ENCODE results near the gene ASIC4. TPM values are rescaled to one million over a fixed set of nuclear protein-coding genes. Genes with fewer than 3 reads are reported as not detected.

Gene ASIC4
- total RNA-seq, 1 experiment from 2014 or later = 0.79 TPM

GRCh38 chr2:219480004-219480403 lies 34.3 kb upstream of the ASIC4 start (continued):
- TF ChIP-seq SOX15 (CRISPR knock-in tag; IDR thresholded peaks at IDR 0.05) (no peak), ZNF138 (CRISPR knock-in tag; conservative IDR thresholded peaks at IDR 0.05) (no peak), HMGA2 (CRISPR knock-in tag; IDR thresholded peaks at IDR 0.05) (no peak), ZNF532 (CRISPR knock-in tag; IDR thresholded peaks at IDR 0.05; ENCODE audit: borderline replicate concordance) (no peak), ERG (CRISPR knock-in tag; IDR thresholded peaks at IDR 0.05) (no peak), ZNF263 (CRISPR knock-in tag; IDR thresholded peaks at IDR 0.05; ENCODE audit: low read depth) (no peak), ZNF396 (CRISPR knock-in tag; IDR thresholded peaks at IDR 0.05; ENCODE audit: borderline replicate concordance) (no peak), GABPB1 (CRISPR knock-in tag; IDR thresholded peaks at IDR 0.05) (no peak), ATF3 (CRISPR knock-in tag; conservative IDR thresholded peaks at IDR 0.05) (no peak)
- TF ChIP-seq, protein P1, sequence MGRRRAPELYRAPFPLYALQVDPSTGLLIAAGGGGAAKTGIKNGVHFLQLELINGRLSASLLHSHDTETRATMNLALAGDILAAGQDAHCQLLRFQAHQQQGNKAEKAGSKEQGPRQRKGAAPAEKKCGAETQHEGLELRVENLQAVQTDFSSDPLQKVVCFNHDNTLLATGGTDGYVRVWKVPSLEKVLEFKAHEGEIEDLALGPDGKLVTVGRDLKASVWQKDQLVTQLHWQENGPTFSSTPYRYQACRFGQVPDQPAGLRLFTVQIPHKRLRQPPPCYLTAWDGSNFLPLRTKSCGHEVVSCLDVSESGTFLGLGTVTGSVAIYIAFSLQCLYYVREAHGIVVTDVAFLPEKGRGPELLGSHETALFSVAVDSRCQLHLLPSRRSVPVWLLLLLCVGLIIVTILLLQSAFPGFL (CRISPR knock-in tag; IDR thresholded peaks at IDR 0.05; ENCODE audit: borderline replicate concordance) = no peak
- TF ChIP-seq, protein P2, sequence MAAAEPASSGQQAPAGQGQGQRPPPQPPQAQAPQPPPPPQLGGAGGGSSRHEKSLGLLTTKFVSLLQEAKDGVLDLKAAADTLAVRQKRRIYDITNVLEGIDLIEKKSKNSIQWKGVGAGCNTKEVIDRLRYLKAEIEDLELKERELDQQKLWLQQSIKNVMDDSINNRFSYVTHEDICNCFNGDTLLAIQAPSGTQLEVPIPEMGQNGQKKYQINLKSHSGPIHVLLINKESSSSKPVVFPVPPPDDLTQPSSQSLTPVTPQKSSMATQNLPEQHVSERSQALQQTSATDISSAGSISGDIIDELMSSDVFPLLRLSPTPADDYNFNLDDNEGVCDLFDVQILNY (CRISPR knock-in tag; IDR thresholded peaks at IDR 0.05) = no peak

DNA sequence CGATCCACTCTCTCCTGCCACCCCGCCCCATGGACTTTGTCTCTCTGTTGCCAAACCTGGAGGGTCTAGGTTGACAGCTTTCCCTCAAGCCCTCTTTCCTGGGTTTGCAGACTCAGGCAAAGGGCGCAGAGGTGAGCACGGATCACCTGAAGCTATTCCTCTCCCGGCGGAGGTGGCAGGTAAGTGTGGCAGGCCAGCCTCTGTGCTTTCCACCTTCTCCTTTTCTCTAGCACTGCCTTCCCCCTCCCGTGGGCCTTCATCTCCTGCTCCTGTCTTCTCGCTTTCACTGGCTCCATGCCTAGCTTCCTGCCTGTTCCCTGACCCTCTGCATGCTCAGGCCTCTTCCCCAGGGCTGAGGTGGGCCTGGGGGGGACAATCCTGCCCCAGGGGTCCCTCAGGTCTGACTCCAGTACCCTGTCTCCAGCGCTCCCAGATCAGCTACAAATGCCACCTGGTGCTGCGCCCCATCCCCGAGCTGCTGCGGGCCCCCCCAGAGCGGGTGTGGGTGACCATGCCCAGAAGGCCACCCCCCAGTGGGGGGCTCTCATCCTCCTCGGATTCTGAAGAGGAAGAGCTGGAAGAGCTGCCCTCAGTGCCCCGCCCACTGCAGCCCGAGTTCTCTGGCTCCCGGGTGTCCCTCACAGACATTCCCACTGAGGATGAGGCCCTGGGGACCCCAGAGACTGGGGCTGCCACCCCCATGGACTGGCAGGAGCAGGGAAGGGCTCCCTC lies 31.4 kb upstream of the ASIC4 start:
- peaks cover 32% of the 10 kb centered on the region for H3K27me3 Mint-ChIP-seq (ENCODE audit: low read depth)
- TF ChIP-seq NR3C1 (CRISPR knock-in tag; conservative IDR thresholded peaks at IDR 0.05; ENCODE audit: low read depth) = no peak
- TF ChIP-seq ZNF219 (CRISPR knock-in tag; IDR thresholded peaks at IDR 0.05; ENCODE audit: borderline replicate concordance) = no peak
- no peak for TF ChIP-seq ZNF281 (CRISPR knock-in tag; IDR thresholded peaks at IDR 0.05)
- TF ChIP-seq ZNF317 (CRISPR knock-in tag; IDR thresholded peaks at IDR 0.05; ENCODE audit: borderline replicate concordance, low read depth) = no peak
- no peak for TF ChIP-seq GTF2I (CRISPR knock-in tag; conservative IDR thresholded peaks at IDR 0.05)
- no peak for TF ChIP-seq MXD4 (CRISPR knock-in tag; IDR thresholded peaks at IDR 0.05; ENCODE audit: borderline replicate concordance)
- TF ChIP-seq NFATC4 (CRISPR knock-in tag; IDR thresholded peaks at IDR 0.05) = no peak
- no peak for TF ChIP-seq MAX (CRISPR knock-in tag; IDR thresholded peaks at IDR 0.05)
- TF ChIP-seq ATF3 (CRISPR knock-in tag; conservative IDR thresholded peaks at IDR 0.05) = no peak
- no peak for TF ChIP-seq CBFB (CRISPR knock-in tag; IDR thresholded peaks at IDR 0.05; ENCODE audit: low read depth)
- no peak for TF ChIP-seq ETV6 (CRISPR knock-in tag; IDR thresholded peaks at IDR 0.05)
- no peak for TF ChIP-seq ZNF263 (CRISPR knock-in tag; IDR thresholded peaks at IDR 0.05; ENCODE audit: low read depth)
- TF ChIP-seq, protein P3, sequence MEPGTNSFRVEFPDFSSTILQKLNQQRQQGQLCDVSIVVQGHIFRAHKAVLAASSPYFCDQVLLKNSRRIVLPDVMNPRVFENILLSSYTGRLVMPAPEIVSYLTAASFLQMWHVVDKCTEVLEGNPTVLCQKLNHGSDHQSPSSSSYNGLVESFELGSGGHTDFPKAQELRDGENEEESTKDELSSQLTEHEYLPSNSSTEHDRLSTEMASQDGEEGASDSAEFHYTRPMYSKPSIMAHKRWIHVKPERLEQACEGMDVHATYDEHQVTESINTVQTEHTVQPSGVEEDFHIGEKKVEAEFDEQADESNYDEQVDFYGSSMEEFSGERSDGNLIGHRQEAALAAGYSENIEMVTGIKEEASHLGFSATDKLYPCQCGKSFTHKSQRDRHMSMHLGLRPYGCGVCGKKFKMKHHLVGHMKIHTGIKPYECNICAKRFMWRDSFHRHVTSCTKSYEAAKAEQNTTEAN (CRISPR knock-in tag; IDR thresholded peaks at IDR 0.05) = no peak
- TF ChIP-seq NFYB (CRISPR knock-in tag; conservative IDR thresholded peaks at IDR 0.05; ENCODE audit: low read depth) = no peak

More for the DNA sequence above, 31.4 kb upstream of the ASIC4 start:
- Mint-ChIP-seq H3K4me3 (no peak overlapping the region), H3K36me3 (no peaks in the 10 kb centered on the region), H3K4me1 (peaks cover 36% of the 10 kb centered on the region), H3K9me3 (no peaks in the 10 kb centered on the region), H3K27ac (no peak overlapping the region)
- DNase-seq (ENCODE audit: low spot score) (no peak), ATAC-seq (no peak)
- ChIA-PET POLR2A (no interaction called here), CTCF (interaction anchor here (0.7 to 35.9 kb wide), 14 partner anchors 9 to 79 kb away, joined by 3 to 2316 read pairs (median 7); partner anchors contain the start of genes ASIC4, CHPF, GMPPA and SPEG)

Data from WTC11 (cell line).